GM19240 (cell line): ENCODE data around the gene KLK8.
"Not testable (repeated sequence)": the region's sequence is repeated elsewhere in the genome, so short reads cannot be mapped to it uniquely, and the experiment has no call there.

Experiments
- DNase-seq: peaks from one replicate; pipeline ENCODE4 v3.0.0; 2011; ENCODE audit warnings: low spot score; ENCODE audit not compliant: insufficient read length

Gene KLK8

DNA sequence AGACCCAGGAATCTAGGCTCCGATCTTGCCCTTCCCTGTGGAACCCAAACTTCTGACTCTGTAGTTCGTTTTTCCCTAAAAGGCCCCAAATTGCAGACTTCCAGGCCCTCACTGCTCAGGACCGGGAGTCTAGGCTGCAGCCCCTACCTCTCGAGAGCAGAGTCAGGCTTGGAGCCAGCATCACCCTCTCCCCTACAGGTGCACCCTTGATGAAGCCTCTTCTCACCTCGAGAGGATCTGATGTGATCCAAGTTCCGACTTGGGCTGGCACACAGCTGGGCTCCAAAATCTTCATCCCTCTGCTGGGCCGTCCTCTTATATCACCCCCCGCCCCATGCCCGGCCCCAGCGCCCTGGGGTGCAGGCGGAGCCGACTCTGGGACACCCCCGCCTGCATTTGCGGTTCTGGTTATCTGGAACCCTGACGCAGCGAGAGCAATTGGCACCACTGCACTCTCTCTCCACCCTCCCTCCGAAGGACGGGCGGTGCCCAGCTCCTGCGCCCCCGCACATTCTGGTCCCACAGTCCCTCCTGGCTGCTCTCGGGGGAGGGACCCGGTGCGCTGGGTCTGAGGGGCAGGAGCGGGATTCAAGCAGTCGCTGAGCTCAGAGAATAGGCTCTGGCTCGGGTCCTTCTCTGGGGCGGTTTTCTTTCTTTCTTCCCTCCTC, 17.6 kb downstream of the KLK8 start, which contains the start of gene KLK7:
KLK7 (minus strand) TSS at position 293 of the 668 bp plus-strand sequence. CDS start 1,518 bp downstream, outside the sequence.
- no peak for DNase-seq

DNA sequence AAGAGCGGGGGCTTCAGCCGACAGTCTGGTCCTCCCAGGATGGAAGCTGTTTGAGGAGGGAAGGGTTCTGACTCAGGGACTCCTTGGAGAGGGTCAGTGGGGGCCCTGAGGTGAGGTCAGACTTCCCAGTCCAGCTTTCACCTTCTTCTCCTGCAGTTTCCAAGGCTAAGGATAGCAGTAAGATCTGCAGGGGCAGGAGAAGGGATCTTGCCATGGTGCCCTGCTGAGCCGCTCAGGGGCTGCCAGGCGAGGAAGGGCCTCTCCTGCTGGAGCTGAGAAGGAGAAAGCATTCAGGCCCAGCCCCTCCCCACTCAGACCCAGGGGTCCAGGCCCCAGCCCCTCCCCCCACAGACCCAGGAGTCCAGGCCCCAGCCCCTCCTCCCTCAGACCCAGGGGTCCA, 19.2 kb downstream of the KLK8 start:
- DNase-seq = no peak

DNA sequence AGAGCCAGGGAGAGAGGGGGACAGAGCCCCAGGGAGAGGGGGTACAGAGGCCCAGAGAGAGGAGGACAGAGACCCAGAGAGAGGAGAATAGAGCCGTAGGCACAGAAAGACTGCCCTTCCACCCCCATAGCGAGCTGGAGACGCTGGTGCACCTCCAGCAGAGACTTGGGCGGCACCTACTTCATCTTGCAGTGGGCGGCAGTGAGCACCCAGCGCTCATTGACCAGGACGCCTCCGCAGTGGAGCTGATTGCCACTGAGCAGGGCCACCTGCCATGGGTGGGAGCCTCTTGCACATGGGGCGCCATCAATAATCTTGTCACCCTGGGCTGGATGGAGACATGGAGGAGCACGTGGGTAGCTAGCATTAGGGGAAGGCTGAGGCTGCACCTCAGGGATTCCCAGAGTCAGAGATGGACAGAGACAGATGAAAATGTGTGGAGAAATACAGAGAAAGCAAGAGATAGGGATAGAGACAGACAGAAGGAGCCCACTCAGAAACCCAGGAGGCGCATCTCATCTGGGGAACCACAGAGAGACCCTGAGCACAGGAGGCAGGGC, 19.7 kb downstream of the KLK8 start:
- DNase-seq = no peak

DNA sequence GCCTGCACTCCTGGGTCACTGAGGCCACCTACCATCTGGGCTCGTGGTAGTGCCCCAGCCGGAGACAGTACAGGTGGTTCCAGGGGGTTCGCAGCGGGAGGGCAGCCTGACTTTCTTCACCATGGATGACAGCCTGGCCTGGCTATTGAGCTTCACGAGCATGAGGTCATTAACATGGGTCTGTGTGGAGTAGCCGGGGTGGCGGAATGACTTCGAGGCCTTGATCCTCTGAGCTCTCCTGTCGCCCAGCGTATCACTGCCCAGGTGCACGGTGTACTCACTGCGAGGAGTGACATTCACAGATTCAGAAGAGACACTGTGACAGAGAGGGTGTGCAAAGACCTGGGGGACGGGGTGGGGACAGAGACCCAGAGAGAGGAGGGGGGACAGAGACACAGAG, 21.2 kb downstream of the KLK8 start:
- no peak for DNase-seq

DNA sequence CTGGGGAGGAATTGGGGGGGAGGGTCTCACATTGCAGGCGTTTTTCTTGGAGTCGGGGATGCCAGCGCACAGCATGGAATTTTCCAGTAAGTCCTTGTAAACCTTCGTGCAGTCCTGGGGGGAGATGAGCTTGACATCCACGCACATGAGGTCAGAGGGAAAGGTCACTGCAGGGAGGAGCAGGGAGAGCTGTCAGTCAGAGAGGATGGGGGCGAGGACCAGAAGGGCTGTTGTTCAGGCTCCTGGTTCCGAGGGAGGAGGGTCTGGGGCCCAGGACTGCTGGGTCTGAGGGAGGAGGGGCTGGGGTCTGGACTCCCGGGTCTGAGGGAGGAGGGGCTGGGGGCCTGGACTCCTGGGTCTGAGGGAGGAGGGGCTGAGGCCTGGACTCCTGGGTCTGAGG, 21.6 kb downstream of the KLK8 start:
- DNase-seq = no peak

DNA sequence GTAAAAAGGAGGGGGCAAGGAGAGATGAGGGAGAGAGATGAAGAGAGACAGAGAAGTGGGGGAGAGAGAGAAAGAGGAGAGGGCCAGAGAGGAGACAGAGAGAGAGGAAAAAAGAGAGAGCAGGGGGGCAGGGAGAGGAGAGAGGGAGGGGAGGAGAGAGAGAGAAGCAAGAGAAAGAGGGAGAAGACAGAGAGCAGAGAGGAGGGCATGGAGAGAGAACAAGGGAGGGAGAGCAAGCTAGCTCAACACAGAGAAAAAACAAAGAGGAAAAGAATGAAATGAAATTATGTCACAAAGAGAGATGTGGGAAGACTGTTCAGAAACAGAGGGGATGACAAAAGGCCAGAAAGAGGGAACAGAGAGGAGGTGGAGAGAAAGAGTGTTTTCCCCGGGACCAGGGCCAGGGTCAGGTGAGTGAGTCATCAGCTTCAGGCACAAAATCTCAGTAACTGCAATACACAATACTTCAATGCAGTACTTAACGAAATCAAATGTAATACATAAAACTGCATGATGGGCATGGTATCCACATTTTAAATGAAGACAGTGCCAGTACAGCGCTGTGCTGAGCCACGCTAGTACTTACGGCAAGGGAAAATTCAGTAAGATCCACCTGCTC, 22.5 kb downstream of the KLK8 start:
- DNase-seq = no peak

DNA sequence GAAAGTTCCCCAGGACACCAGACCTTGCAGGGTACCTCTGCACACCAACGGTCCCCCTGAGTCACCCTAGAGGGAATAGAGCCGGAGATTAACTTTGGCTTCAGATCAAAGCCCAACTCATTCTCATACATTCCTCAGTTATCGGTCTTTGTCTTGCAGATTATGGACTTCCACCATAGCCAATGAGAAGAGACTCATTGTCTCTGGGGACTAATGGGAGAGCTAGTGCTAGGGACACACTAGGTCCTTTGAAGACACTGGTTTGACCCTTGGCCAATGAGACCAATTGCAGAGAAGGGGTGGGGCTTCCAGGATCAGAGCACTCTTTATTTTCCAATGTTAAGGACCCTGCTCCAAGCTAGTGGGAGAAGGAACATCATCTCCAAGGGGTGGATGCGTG, 23.8 kb downstream of the KLK8 start:
- DNase-seq = no peak

DNA sequence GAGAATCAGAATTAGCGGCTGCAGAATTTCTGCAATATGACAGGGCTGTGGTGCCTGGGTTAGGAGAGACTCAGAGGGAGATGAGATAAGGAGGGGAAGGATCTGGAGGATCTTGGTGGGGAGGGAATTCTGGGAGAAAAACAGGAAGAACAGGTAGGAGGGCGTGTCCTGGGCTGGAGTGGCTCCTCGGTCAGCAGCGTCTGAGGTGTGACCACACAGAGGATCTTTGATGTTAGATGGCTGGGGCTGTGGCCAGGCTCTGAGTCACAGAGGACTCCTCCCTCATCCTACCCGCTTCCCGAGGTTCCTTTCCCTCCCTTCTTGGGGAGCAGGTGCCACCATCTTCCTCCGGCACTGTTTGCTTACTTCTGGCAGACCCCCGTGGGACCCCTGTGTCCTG, 25.6 kb downstream of the KLK8 start:
- no peak for DNase-seq

DNA sequence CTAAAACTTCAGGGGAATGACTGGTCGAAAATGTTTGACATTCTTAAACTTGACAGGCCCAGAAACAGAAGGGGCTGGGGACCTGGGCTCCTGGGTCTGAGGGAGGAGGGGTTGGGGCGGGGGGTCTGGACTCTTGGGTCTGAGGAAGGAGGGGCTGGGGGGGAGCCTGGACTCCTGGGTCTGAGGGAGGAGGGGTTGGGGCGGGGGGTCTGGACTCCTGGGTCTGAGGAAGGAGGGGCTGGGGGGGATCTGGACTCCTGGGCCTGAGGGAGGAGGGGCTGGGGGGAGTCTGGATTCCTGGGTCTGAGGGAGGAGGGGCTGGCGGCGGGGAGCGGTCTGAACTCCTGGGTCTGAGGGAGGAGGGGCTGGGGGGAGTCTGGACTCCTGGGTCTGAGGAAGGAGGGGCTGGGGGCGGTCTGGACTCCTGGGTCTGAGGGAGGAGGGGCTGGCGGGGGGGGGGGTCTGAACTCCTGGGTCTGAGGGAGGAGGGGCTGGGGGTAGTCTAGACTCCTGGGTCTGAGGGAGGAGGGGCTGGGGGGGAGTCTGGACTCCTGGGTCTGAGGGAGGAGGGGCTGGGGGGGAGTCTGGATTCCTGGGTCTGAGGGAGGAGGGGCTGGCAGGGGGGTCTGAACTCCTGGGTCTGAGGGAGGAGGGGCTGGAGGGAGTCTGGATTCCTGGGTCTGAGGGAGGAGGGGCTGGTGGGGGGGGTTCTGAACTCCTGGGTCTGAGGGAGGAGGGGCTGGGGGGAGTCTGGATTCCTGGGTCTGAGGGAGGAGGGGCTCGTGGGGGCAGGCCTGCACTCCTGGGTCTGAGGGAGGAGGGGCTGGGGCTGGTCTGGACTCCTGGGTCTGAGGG, 26.5 kb downstream of the KLK8 start:
- DNase-seq = no peak

DNA sequence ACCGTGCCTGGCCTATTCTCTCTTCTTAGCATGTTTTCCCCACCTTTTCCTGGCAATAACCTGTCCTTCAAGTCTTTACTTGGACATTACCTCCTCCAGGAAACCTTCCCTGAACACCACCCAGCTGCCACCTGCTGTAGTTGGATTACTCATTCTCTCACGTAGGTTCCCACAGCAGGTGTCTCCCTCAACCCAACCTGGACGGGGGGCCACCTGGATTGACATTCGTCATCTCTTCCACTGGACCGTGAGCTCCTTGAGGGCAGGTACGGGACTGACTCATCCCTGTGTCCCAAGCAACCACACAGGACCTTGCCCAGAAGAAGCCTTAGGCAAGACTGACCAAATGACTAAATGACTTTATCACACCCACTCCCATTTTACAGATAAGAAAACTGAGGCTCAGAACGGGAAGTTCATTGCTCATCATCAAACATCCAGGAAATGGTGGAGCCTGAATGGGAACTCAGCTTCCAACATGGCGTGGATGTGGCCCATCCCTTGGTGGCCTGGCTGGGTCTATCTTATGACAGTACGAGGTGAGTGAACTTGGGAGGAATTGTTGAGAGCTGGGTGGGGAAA, 28.5 kb downstream of the KLK8 start:
- no peak for DNase-seq

DNA sequence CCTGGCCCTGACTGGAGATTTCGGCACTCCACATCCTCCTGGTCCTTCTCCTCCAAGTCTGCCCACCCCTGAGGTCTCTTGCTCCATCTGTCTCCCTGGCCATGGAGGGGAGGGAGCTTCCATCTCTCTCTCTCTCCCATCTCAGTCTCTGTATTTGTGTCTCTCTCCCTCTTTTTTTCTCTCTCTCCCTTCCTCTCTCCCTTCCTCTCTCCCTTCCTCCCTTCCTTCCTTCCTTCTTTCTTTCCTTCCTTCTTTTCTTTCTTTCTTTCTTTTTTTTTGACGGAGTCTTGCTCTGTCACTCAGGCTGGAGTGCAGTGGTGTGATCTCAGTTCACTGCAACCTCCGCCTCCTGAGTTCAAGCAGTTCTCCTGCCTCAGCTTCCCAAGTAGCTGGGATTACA, 31.6 kb downstream of the KLK8 start:
- DNase-seq = not testable (repeated sequence)

DNA sequence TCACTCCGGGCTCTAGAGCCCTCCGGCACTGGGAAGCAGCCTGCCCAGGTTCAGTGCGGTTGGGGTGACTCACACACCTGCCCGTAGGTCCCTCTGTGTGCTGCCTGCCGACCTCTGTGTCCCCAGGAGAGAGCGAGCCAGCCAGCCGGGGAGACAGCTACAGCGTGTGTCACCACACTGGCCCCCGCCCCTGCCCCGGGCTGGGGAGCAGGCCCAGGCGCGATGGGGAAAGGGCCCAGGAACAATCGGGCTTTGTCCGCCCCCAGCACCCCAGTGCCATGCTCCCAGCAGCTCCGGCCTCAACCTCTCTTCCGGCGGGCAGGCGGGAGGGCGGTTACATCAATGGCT, 32.0 kb downstream of the KLK8 start, which contains the start of gene KLK6:
KLK6 (minus strand) TSS at position 179 of the 348 bp plus-strand sequence. CDS start 1,487 bp downstream, outside the sequence.
- DNase-seq = no peak

DNA sequence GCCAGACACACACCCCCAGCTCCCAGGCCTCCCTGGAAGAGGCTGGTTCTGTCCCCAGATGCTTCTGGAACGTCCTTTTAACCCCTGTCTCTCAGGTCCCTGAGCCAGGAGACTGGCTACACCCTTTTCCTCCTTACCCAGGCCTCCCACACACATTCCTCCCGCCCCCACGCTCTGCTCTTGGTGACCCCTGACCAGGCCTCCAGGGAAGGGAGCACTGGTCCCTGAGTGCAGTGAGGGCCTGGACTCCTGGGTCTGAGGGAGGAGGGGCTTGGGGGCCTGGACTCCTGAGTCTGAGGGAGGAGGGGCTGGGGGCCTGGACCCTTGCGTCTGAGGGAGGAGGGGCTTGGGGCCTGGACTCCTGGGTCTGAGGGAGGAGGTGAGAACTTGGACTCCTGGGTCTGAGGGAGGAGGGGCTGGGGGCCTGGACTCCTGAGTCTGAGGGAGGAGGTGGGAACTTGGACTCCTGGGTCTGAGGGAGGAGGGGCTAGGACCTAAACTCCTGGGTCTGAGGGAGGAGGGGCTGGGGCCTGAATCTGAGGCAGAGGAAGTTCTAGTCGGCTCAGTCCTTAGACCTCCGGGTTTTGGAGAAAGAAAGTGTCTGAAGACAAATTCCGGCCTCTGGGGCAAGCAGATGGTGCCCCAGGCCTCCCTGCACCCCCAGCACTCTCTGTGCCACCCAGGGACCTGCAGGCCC, 32.5 kb downstream of the KLK8 start:
- DNase-seq = no peak

DNA sequence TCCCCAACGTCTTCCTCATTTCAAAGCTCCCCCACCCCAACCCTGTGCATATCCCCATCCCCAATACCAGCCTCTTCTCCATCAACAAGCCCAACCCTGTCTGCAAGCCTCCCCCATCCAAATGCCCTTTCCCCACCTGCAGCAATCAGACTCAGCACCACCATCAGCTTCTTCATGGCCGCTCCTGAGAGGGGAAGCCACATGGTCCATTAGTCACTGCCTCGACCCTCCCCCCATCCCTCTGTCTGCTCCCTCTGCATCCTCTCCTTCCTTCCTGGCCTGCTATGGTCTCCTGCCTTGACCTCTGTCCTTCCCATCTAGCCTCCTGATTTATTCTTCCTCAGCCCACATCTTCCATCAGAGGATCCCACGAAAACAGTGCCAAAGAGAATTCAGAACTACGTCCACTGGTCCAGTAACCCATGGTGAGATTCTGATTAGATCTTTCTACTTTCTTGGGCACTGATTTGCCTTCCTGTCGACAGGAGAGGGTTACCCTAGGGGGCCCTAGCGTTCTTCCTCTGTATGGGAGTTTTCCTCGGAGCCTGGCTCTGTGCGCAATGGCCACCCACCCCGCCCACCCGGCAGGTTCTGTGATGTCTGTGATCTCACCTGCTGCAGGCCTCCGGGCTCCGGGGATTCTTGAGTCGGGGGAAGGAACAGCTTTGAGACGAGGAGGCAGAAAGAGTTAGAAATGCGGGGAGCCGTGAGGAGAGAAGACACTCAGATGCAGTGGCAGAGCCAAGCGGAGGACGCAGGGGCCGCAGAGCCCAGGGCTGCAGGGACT, 33.3 kb downstream of the KLK8 start:
- no peak for DNase-seq

DNA sequence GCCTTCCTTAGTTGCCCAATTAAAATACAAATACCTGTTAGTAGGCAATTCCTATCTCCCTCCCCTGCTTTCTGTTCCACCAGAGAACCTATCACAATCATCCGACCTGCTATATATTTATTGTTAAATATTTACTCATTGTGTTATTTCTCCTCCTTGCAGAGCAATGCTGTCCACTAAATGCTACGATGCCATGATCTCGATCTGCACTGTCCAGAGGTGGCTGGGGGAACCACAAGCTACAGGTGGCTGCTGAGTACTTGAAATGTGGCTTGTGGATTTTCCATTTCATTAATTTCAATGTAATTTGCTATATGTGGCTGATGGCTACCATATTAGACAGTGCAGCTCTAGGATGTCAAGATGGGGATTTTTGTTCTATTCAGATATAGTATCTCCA, 37.1 kb downstream of the KLK8 start:
- no peak for DNase-seq

DNA sequence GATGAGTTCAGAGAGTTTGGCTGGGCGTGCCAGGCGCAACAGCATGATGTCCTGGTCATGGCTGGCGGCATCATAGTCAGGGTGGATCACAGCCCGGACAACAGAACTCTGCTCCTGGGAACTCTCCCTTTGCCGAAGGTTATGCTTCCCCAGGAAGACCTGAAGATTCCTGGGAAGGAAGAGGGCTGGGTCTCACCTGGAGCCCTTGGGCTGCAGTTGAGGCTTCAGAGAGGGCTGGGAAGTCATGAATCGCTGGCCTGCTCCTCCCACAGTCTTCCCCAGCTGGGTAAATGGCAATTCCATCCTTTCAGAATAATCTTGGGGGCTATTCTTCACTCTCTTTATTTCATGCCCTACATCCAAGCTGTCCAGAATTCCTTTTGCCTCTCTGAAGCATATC, 38.0 kb downstream of the KLK8 start:
- no peak for DNase-seq

DNA sequence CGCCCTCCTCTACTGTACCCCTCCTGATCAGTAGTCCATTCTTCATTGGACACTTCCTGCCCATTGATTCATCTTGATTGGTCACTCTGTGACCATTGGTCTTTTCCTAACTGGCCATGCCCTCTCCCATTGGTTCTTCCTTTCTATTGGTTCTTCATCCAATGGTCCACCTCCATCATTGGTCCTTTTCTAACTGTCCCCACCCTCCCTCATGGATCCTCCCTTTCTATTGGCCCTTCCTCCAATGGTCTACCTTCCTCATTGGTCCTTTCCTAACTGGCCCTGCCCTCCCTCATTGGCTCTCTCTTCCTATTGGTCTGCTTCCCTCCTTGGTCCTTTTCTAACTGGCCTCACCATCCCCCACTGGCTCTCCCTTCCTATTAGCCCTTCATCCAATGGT, 39.2 kb downstream of the KLK8 start:
- DNase-seq = no peak

DNA sequence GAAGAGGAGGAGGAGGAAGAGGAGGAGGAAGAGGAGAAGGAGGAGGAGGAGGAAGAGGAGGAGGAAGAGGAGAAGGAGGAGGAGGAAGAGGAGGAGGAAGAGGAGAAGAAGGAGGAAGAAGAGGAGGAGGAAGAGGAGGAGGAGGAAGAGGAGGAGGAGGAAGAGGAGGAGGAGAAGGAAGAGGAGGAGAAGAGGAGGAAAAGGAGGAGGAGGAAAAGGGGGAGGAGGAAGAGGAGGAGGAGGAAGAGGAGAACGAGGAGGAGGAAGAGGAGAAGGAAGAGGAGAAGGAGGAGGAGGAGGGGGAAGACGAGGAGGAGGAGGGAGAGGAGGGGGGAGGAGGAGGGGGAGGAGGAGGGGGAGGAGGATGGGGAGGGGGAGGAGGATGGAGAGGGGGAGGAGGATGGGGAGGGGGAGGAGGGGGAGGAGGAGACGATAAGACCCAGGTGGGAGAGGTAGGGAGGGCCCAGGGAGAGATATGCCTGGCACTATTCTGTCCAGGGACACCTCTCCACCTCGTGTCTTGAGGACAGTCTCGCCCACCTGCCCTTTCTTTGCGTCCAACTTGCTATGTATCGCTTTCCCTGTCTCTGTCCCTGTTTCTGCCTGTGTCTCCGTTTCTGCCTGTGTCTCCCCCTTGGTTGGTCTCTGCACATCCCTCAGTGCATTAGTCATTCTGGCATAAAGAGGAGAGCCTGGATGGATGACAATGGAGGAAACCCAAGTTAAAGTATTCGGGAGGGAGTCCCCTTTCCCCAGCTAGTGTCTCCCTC, 41.5 kb downstream of the KLK8 start:
- DNase-seq = no peak

DNA sequence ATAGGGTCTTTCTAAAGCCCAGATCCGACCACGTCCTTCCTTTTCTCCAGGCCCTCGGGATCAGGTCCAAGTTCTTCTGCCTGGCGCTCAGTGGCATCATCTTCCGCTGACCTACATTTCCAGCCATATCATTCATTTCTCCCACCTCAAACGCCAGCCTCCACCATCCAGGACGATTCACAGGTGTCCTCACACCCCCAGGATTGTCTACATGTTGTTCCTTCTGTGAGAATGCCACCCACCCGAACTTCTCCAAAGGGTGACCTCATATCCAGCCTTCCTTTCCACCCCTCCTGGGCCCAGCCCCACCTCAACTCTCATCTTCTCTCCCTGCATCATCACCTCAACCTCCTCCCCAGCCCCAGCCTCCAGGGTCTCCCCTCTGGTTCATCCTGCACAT, 43.8 kb downstream of the KLK8 start:
- no peak for DNase-seq

DNA sequence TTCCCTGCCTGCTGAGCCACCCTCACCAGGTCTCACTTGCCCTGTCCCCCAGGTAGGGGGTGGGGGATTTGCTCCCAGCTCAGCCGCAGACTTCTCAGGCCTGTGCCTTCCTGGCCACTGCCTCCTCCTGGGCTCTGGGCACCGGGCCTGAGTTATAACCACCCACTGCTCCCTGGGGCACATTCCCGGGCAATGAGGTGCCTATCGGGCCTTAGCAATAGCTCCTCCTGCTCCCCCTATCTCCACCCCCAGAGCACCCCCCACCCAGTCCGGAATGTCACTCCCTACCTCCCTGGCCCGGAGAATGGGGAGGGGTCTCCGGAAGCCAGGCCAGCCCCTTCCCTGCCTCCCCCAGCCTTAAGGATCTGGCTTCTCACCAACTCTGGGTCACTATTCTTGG, 48.5 kb downstream of the KLK8 start, which contains the start of gene KLK5:
KLK5 (minus strand) TSS at position 129 of the 400 bp plus-strand sequence. CDS start 381 bp downstream, outside the sequence.
- DNase-seq = no peak
